ENCODE measurements around the gene RAD23A.
"Not testable (repeated sequence)": the region's sequence is repeated elsewhere in the genome, so short reads cannot be mapped to it uniquely, and the experiment has no call there.

The RAD23A gene

GRCh38 chr19:12965017-12965811 lies 19.6 kb downstream of the RAD23A start:
- Histone ChIP-seq H3K4me1 (ENCODE audit: control insufficient read depth, insufficient read depth, low read length) (peaks cover 16% of the 10 kb centered on the region), H3K9me3 (replicated peaks; ENCODE audit: low read length) (no peaks in the 10 kb centered on the region), H3K27me3 (ENCODE audit: control insufficient read depth, insufficient read depth, low read length) (no peaks in the 10 kb centered on the region), H3K4me3 (ENCODE audit: low read length) (peak overlapping the region; percentile 79), H3K4me2 (ENCODE audit: low read length) (peak overlapping the region; percentile 100), H3K9ac (ENCODE audit: low read depth, low read length) (peak overlapping the region; percentile 79), H3K36me3 (ENCODE audit: insufficient read depth, low read length) (no peaks in the 10 kb centered on the region)

- H3K9ac ChIP-seq (ENCODE audit: low read depth, low read length), result no peak overlapping the region
- peak overlapping the region; percentile 79 for H3K4me3 ChIP-seq (ENCODE audit: low read length)
These were observed 20.1 kb downstream of the RAD23A start for GRCh38 chr19:12965812-12966135.

GRCh38 chr19:12967907-12968306 lies 22.2 kb downstream of the RAD23A start:
- H3K4me1 ChIP-seq (ENCODE audit: control insufficient read depth, insufficient read depth, low read length), result peaks cover 16% of the 10 kb centered on the region
- H3K9ac ChIP-seq (ENCODE audit: low read depth, low read length), result no peak overlapping the region
- no peak overlapping the region for H3K4me2 ChIP-seq (ENCODE audit: low read length)
- H3K9me3 ChIP-seq (replicated peaks; ENCODE audit: low read length), result no peaks in the 10 kb centered on the region
- H3K27me3 ChIP-seq (ENCODE audit: control insufficient read depth, insufficient read depth, low read length), result no peaks in the 10 kb centered on the region
- H3K36me3 ChIP-seq (ENCODE audit: insufficient read depth, low read length), result no peaks in the 10 kb centered on the region
- H3K4me3 ChIP-seq (ENCODE audit: low read length), result no peak overlapping the region

More at GRCh38 chr19:12965812-12966135, 20.1 kb downstream of the RAD23A start:
- H3K9me3 ChIP-seq (replicated peaks; ENCODE audit: low read length), result no peaks in the 10 kb centered on the region
- no peaks in the 10 kb centered on the region for H3K27me3 ChIP-seq (ENCODE audit: control insufficient read depth, insufficient read depth, low read length)
- peaks cover 16% of the 10 kb centered on the region for H3K4me1 ChIP-seq (ENCODE audit: control insufficient read depth, insufficient read depth, low read length)
- peak overlapping the region; percentile 100 for H3K4me2 ChIP-seq (ENCODE audit: low read length)
- H3K36me3 ChIP-seq (ENCODE audit: insufficient read depth, low read length), result no peaks in the 10 kb centered on the region

- Histone ChIP-seq H3K4me1 (ENCODE audit: control insufficient read depth, insufficient read depth, low read length) (peaks cover 16% of the 10 kb centered on the region), H3K27me3 (ENCODE audit: control insufficient read depth, insufficient read depth, low read length) (no peaks in the 10 kb centered on the region), H3K9me3 (replicated peaks; ENCODE audit: low read length) (no peaks in the 10 kb centered on the region), H3K36me3 (ENCODE audit: insufficient read depth, low read length) (no peaks in the 10 kb centered on the region), H3K4me3 (ENCODE audit: low read length) (no peak within 1 kb of the TSS), H3K4me2 (ENCODE audit: low read length) (peak within 1 kb of the TSS; percentile 12), H3K9ac (ENCODE audit: low read depth, low read length) (no peak within 1 kb of the TSS)
These were observed 23.8 kb downstream of the RAD23A start, which contains the start of gene DAND5 for GRCh38 chr19:12969292-12969988. Gene DAND5 (plus strand): TSS chr19:12969576. CDS start chr19:12969661, 85 bp downstream.

- H3K4me2 ChIP-seq (ENCODE audit: low read length), result no peak overlapping the region
- no peak overlapping the region for H3K4me3 ChIP-seq (ENCODE audit: low read length)
- no peaks in the 10 kb centered on the region for H3K27me3 ChIP-seq (ENCODE audit: control insufficient read depth, insufficient read depth, low read length)
- no peak overlapping the region for H3K9ac ChIP-seq (ENCODE audit: low read depth, low read length)
- peaks cover 18% of the 10 kb centered on the region for H3K4me1 ChIP-seq (ENCODE audit: control insufficient read depth, insufficient read depth, low read length)
- H3K36me3 ChIP-seq (ENCODE audit: insufficient read depth, low read length), result no peaks in the 10 kb centered on the region
- no peaks in the 10 kb centered on the region for H3K9me3 ChIP-seq (replicated peaks; ENCODE audit: low read length)
These were observed 24.6 kb downstream of the RAD23A start for GRCh38 chr19:12970070-12970820.

GRCh38 chr19:12973236-12973635 lies 27.6 kb downstream of the RAD23A start:
- Histone ChIP-seq H3K4me2 (ENCODE audit: low read length) (no peak overlapping the region), H3K4me3 (ENCODE audit: low read length) (no peak overlapping the region), H3K27me3 (ENCODE audit: control insufficient read depth, insufficient read depth, low read length) (no peaks in the 10 kb centered on the region), H3K9ac (ENCODE audit: low read depth, low read length) (no peak overlapping the region), H3K36me3 (ENCODE audit: insufficient read depth, low read length) (no peaks in the 10 kb centered on the region), H3K4me1 (ENCODE audit: control insufficient read depth, insufficient read depth, low read length) (peaks cover 14% of the 10 kb centered on the region), H3K9me3 (replicated peaks; ENCODE audit: low read length) (no peaks in the 10 kb centered on the region)

- Histone ChIP-seq H3K4me1 (ENCODE audit: control insufficient read depth, insufficient read depth, low read length) (peaks cover 9% of the 10 kb centered on the region), H3K36me3 (ENCODE audit: insufficient read depth, low read length) (no peaks in the 10 kb centered on the region), H3K4me2 (ENCODE audit: low read length) (no peak overlapping the region), H3K9me3 (replicated peaks; ENCODE audit: low read length) (no peaks in the 10 kb centered on the region), H3K27me3 (ENCODE audit: control insufficient read depth, insufficient read depth, low read length) (no peaks in the 10 kb centered on the region), H3K4me3 (ENCODE audit: low read length) (no peak overlapping the region), H3K9ac (ENCODE audit: low read depth, low read length) (no peak overlapping the region)
These were observed 28.9 kb downstream of the RAD23A start for GRCh38 chr19:12974301-12975220.

- H3K36me3 ChIP-seq (ENCODE audit: insufficient read depth, low read length), result no peaks in the 10 kb centered on the region
- H3K27me3 ChIP-seq (ENCODE audit: control insufficient read depth, insufficient read depth, low read length), result no peaks in the 10 kb centered on the region
- H3K9me3 ChIP-seq (replicated peaks; ENCODE audit: low read length), result no peaks in the 10 kb centered on the region
- H3K4me1 ChIP-seq (ENCODE audit: control insufficient read depth, insufficient read depth, low read length), result peaks cover 5% of the 10 kb centered on the region
- no peak overlapping the region for H3K9ac ChIP-seq (ENCODE audit: low read depth, low read length)
- no peak overlapping the region for H3K4me3 ChIP-seq (ENCODE audit: low read length)
- no peak overlapping the region for H3K4me2 ChIP-seq (ENCODE audit: low read length)
These were observed 29.6 kb downstream of the RAD23A start for GRCh38 chr19:12975221-12975741.

GRCh38 chr19:12976109-12976508 lies 30.4 kb downstream of the RAD23A start:
- H3K4me3 ChIP-seq (ENCODE audit: low read length); H3K4me1 ChIP-seq (ENCODE audit: control insufficient read depth, insufficient read depth, low read length); H3K9ac ChIP-seq (ENCODE audit: low read depth, low read length); H3K36me3 ChIP-seq (ENCODE audit: insufficient read depth, low read length); H3K27me3 ChIP-seq (ENCODE audit: control insufficient read depth, insufficient read depth, low read length); H3K4me2 ChIP-seq (ENCODE audit: low read length); H3K9me3 ChIP-seq (replicated peaks; ENCODE audit: low read length): not testable (repeated sequence)

GRCh38 chr19:12979974-12980373 lies 34.3 kb downstream of the RAD23A start:
- Histone ChIP-seq H3K36me3 (ENCODE audit: insufficient read depth, low read length) (no peaks in the 10 kb centered on the region), H3K27me3 (ENCODE audit: control insufficient read depth, insufficient read depth, low read length) (no peaks in the 10 kb centered on the region), H3K9me3 (replicated peaks; ENCODE audit: low read length) (no peaks in the 10 kb centered on the region)

More at GRCh38 chr19:12979974-12980373, 34.3 kb downstream of the RAD23A start:
- Histone ChIP-seq H3K4me1 (ENCODE audit: control insufficient read depth, insufficient read depth, low read length) (peaks cover 16% of the 10 kb centered on the region), H3K9ac (ENCODE audit: low read depth, low read length) (no peak overlapping the region), H3K4me3 (ENCODE audit: low read length) (no peak overlapping the region), H3K4me2 (ENCODE audit: low read length) (no peak overlapping the region)
